ENCODE results near the gene PFAS.

The PFAS gene

GRCh38 chr17:8267480-8268147, 18.5 kb downstream of the PFAS start:
- DNase-seq, result no peak

GRCh38 chr17:8268550-8269298, 19.6 kb downstream of the PFAS start:
- DNase-seq, result no peak

- no peak for DNase-seq
Measured at GRCh38 chr17:8272421-8272820, 23.3 kb downstream of the PFAS start.

GRCh38 chr17:8273884-8274444, 24.9 kb downstream of the PFAS start:
- DNase-seq, result no peak

- DNase-seq, result no peak
Measured at GRCh38 chr17:8274816-8275215, 25.7 kb downstream of the PFAS start.

- DNase-seq, result peak; percentile 95
Measured at GRCh38 chr17:8275421-8276290, 26.6 kb downstream of the PFAS start.

GRCh38 chr17:8277317-8277716, 28.2 kb downstream of the PFAS start:
- no peak for DNase-seq

GRCh38 chr17:8282345-8282744, 33.3 kb downstream of the PFAS start:
- DNase-seq, result no peak

GRCh38 chr17:8283356-8283755, 34.3 kb downstream of the PFAS start:
- DNase-seq, result no peak

- DNase-seq, result no peak
Measured at GRCh38 chr17:8284126-8284525, 35.0 kb downstream of the PFAS start.

GRCh38 chr17:8285270-8286181, 36.4 kb downstream of the PFAS start:
- DNase-seq, result no peak

- DNase-seq, result no peak
Measured at GRCh38 chr17:8287651-8288335, 38.7 kb downstream of the PFAS start.

GRCh38 chr17:8288336-8289102, 39.4 kb downstream of the PFAS start, which contains the start of gene RANGRF:
Gene RANGRF (plus strand): TSS chr17:8288670. CDS start chr17:8288789, 119 bp downstream.
- peak; percentile 82 for DNase-seq

GRCh38 chr17:8289103-8289397, 40.0 kb downstream of the PFAS start:
- DNase-seq, result no peak

GRCh38 chr17:8290043-8290442, 41.0 kb downstream of the PFAS start:
- no peak for DNase-seq

- DNase-seq, result no peak
Measured at GRCh38 chr17:8292639-8293395, 43.7 kb downstream of the PFAS start.

GRCh38 chr17:8294361-8294760, 45.3 kb downstream of the PFAS start:
- no peak for DNase-seq

- no peak for DNase-seq
Measured at GRCh38 chr17:8294814-8295316, 45.8 kb downstream of the PFAS start.

- DNase-seq, result no peak
Measured at GRCh38 chr17:8300226-8300625, 51.1 kb downstream of the PFAS start.
